Left lung (tissue), 10 donors: Measurements from ENCODE around the gene TRIB2. TPM values are rescaled to one million over a fixed set of nuclear protein-coding genes. Genes with fewer than 3 reads are reported as not detected.

ENCODE experiments used
- ATAC-seq: fragments of 200-7000 bp; cut with Tn5 transposase; one replicate; pipeline ENCODE4 v1.9.1; 2020; ENCODE audit warnings: moderate library complexity
- DNase-seq, 4 donors: peaks; one replicate each; pipeline ENCODE4 v3.0.0-alpha.2; 2013 to 2020
- H3K27ac ChIP-seq, 2 donors: fragments of 200-600 bp; sonication (generic) in 1 of 2; one replicate each; pipeline versions ENCODE4 v1.5.0 to v1.8.0; 2020 to 2021
- H3K27me3 ChIP-seq, 2 donors: fragments of 200-600 bp; sonication (generic) in 1 of 2; one replicate each; pipeline versions ENCODE4 v1.5.0 to v1.8.0; 2020 to 2021
- H3K36me3 ChIP-seq, 2 donors: fragments of 200-600 bp; sonication (generic) in 1 of 2; one replicate each; pipeline versions ENCODE4 v1.5.0 to v1.8.0; 2020 to 2021
- H3K4me1 ChIP-seq, 2 donors: fragments of 200-600 bp; one replicate each; pipeline ENCODE4 v1.8.0; 2021
- H3K4me3 ChIP-seq, 2 donors: fragments of 200-600 bp; sonication (generic) in 1 of 2; one replicate each; pipeline versions ENCODE4 v1.5.0 to v1.8.0; 2020 to 2021; ENCODE audit warnings: mild to moderate bottlenecking in 1 of 2
- H3K9me3 ChIP-seq, 2 donors: fragments of 200-600 bp; sonication (generic) in 1 of 2; one replicate each; pipeline versions ENCODE4 v1.5.0 to v1.8.0; 2020 to 2021
- intact Hi-C, 2 donors: fragments of 100-400 bp; cut with DNase I; formaldehyde crosslinking; loops; one replicate each; pipeline versions ENCODE4 v1.11.2 to v1.14.2; 2022
- polyA plus RNA-seq, 6 donors: library from polyadenylated mRNA; unstranded; fragments of 120-200 nt; gene quantifications; one replicate each; pipeline ENCODE4 v1.2.1, GENCODE V29; 2013; ENCODE audit not compliant: insufficient read length in 6 of 6
- total RNA-seq, 2 donors: library from RNA; stranded (reverse); fragmentation: NEBNext Ultra II Directional; extraction: Animal tissue kit (Norgen Biotek cat#: 25700); gene quantifications; one replicate each; pipeline ENCODE4 v1.2.1, GENCODE V29; 2021
- TF ChIP-seq, protein P1 (sequence below), 2 donors: fragments of 200-600 bp; sonication (generic) in 1 of 2; IDR thresholded peaks; one replicate each; pipeline versions ENCODE4 v1.5.0 to v1.8.0; 2021; ENCODE audit warnings: antibody characterized with exemption in 2 of 2
- donor health status: DM: no; HTN: yes; CAD: no.
- donor health status: DM: no; HTN: no; CAD: no.

TRIB2 gene
- total and polyA plus RNA-seq, 8 donors = 36.4 to 88.5 (median 76.5) TPM

DNA sequence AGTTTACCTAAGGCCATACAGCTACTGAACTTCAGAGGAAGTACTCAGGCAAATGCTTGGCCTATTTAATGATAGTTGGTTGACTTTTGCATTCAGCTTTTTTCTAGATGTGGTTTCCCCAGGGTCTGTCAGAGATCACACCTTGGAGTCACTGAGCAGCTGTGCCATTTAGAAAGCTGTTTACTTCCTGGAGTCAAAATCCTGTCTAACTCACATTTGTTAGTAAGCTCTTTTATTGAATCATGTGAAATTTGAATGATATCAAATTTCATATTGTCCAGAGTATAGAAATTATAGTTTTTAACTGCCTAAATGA lies 7.6 kb upstream of the TRIB2 start:
- no peak for ATAC-seq
- intact Hi-C loops = no loop called here
- peaks cover 0 to 3% of the 10 kb centered on the region in 2 donors for H3K4me1 ChIP-seq

DNA sequence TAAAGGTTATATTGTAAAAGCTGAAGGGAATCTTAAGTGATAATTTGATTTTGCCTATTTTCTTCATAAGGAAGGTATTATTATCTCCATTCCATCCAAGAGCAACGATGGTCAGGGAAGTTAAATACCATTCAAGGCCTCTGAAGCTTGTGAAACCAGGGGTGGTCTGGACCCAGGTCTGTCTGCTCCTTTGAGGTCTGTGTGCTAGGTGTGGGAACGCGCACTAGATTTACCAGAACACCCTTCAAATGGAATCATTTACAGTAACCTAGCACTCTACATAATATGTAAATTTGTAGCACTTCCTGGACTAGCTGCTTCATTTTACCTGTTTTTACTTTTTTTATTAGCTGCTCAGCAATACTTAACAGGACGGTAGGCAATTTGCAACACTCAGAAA lies 6.4 kb upstream of the TRIB2 start:
- ATAC-seq (no peak), DNase-seq (no peak)
- peak overlapping the region in 1 of 2 donors; percentile 23 for H3K27ac ChIP-seq
- H3K36me3 ChIP-seq = no peaks in the 10 kb centered on the region
- no peak overlapping the region for H3K4me3 ChIP-seq
- intact Hi-C loops = no loop called here
- H3K9me3 ChIP-seq = peaks cover 0 to 2% of the 10 kb centered on the region in 2 donors
- H3K4me1 ChIP-seq = peaks cover 0 to 12% of the 10 kb centered on the region in 2 donors
- peaks cover 0 to 5% of the 10 kb centered on the region in 2 donors for H3K27me3 ChIP-seq
- TF ChIP-seq, protein P1, sequence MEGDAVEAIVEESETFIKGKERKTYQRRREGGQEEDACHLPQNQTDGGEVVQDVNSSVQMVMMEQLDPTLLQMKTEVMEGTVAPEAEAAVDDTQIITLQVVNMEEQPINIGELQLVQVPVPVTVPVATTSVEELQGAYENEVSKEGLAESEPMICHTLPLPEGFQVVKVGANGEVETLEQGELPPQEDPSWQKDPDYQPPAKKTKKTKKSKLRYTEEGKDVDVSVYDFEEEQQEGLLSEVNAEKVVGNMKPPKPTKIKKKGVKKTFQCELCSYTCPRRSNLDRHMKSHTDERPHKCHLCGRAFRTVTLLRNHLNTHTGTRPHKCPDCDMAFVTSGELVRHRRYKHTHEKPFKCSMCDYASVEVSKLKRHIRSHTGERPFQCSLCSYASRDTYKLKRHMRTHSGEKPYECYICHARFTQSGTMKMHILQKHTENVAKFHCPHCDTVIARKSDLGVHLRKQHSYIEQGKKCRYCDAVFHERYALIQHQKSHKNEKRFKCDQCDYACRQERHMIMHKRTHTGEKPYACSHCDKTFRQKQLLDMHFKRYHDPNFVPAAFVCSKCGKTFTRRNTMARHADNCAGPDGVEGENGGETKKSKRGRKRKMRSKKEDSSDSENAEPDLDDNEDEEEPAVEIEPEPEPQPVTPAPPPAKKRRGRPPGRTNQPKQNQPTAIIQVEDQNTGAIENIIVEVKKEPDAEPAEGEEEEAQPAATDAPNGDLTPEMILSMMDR (IDR thresholded peaks at IDR 0.05) = no peak

More for the DNA sequence above, 7.6 kb upstream of the TRIB2 start:
- no peaks in the 10 kb centered on the region for H3K27me3 ChIP-seq
- no peak overlapping the region for H3K27ac ChIP-seq
- no peaks in the 10 kb centered on the region for H3K36me3 ChIP-seq
- no peak overlapping the region for H3K4me3 ChIP-seq
- TF ChIP-seq, protein P1 (IDR thresholded peaks at IDR 0.05) = no peak
- peaks cover 0 to 5% of the 10 kb centered on the region in 2 donors for H3K9me3 ChIP-seq
- no peak for DNase-seq

DNA sequence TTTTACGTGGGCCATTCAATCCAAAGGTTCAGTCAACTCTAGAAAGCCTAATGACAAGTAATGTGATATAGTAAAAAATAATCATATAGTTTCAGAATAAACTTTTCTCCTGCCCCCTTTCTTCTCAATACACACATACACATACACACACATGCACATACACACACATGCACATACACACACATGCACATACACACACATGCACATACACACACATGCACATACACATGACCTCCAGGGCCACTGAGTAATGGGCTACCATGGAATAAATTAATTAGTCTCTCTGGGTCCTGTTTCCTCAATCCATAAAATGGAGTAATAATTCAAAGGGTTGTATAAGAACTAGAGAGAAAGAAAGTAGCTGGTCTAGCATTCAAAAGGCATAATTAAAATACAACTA lies 5.4 kb upstream of the TRIB2 start:
- TF ChIP-seq, protein P1 (IDR thresholded peaks at IDR 0.05) = no peak
- Histone ChIP-seq H3K4me3 (no peak overlapping the region), H3K4me1 (peaks cover 0 to 16% of the 10 kb centered on the region in 2 donors), H3K9me3 (no peaks in the 10 kb centered on the region), H3K36me3 (no peaks in the 10 kb centered on the region), H3K27ac (no peak overlapping the region), H3K27me3 (peaks cover 0 to 15% of the 10 kb centered on the region in 2 donors)
- ATAC-seq (no peak), DNase-seq (no peak)
- intact Hi-C loops = no loop called here

DNA sequence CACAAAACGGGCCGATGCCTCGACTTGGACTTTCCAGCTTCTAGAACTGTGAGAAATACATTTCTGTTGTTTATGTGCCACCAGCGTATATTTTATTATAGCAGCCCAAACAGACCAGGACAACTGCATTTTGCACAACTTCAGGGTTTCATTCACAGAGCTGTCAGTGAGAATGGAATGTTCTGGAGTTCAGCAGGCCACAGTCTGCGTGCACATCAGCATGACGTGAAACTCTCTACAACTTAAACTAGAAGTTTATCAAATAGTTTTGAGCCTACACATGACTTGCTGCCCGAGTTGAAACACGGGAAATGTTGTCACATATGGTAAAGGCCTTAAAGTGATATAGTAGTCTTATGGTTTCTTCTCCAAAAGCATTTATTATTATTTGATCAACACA lies 3.9 kb upstream of the TRIB2 start:
- no peak overlapping the region for H3K4me3 ChIP-seq
- intact Hi-C loops = no loop called here
- no peak overlapping the region for H3K27ac ChIP-seq
- ATAC-seq = no peak
- H3K27me3 ChIP-seq = peaks cover 0 to 31% of the 10 kb centered on the region in 2 donors
- peaks cover 0 to 16% of the 10 kb centered on the region in 2 donors for H3K4me1 ChIP-seq
- DNase-seq = no peak
- H3K36me3 ChIP-seq = no peaks in the 10 kb centered on the region
- H3K9me3 ChIP-seq = no peaks in the 10 kb centered on the region
- TF ChIP-seq, protein P1 (IDR thresholded peaks at IDR 0.05) = no peak

DNA sequence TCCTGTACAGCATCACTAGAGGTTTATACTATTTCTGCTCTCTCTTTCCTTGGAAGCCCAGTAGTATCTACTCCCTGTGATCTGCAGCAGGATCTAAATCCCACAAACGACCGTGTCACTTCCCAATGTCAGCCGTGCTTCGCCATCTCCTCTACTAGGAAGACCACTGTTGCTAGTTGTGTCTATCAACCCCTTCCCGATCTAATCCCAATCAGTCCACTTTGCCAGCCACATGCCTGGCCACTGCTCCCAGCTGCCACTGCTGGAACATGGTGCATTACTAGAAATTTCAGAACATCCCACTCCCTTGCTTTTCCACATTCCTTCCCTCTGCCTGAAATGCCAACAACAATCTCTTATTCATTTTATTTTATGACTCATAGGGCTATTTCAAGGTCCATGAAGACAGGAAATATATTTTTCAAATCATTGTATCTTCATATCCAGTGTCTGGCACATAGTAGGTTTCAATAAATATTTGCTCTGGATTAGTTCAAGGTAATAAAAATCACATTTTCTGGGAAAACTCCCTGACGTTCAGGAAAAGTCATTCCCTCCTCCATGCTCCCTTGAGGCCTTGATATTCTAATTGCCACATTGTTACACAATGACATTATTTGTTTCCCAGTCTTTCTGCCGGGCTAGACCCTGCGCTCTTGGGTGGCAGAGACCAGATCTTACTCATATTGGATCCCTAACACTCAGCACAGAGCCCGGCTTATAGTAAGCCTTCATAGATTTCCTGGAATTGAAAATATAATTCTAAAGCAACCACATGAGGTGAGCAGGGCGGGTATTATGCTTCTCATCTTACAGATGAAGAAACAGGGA lies 2.1 kb upstream of the TRIB2 start:
- H3K27me3 ChIP-seq = peaks cover 0 to 48% of the 10 kb centered on the region in 2 donors
- no peaks in the 10 kb centered on the region for H3K36me3 ChIP-seq
- ATAC-seq (no peak), DNase-seq (no peak)
- H3K9me3 ChIP-seq = no peaks in the 10 kb centered on the region
- H3K4me1 ChIP-seq = peaks cover 0 to 16% of the 10 kb centered on the region in 2 donors
- no peak overlapping the region for H3K4me3 ChIP-seq
- TF ChIP-seq, protein P1 (IDR thresholded peaks at IDR 0.05) = no peak
- intact Hi-C loops = loop anchor here in 1 of 2 donors (5.0 kb wide), 1 partner anchor 547 kb away; no protein-coding TSS in a partner anchor
- peak overlapping the region in 1 of 2 donors; percentile 89 for H3K27ac ChIP-seq
